Caco-2 (cell line): ENCODE measurements around the gene TTLL11. TPM values are rescaled to one million over a fixed set of nuclear protein-coding genes. Genes with fewer than 3 reads are reported as not detected.

Experiments
- BruUV-seq: library from RNA; stranded (reverse); fragments of 400-500 nt; replicated peaks from 2 replicates; lab custom pipeline; 2021; lab: Mats Ljungman, UMichigan
- CTCF ChIA-PET: fragments of 300-600 bp; sonication (Branson Sonifier 250); formaldehyde crosslinking; loops from one replicate; lab custom pipeline; 2022; ENCODE audit warnings: antibody characterized with exemption; lab: Charles Lee
- POLR2A ChIA-PET: fragments of 300-600 bp; sonication (Branson Sonifier 250); formaldehyde crosslinking; loops from one replicate; lab custom pipeline; 2022; ENCODE audit warnings: antibody characterized with exemption; lab: Charles Lee
- DNase-seq, 2 experiments: peaks; one replicate each; pipeline versions ENCODE4 v3.0.0 to v3.0.0-alpha.2; 2020 to 2022
- H3K27me3 ChIP-seq: replicated peaks from 2 replicates; pipeline ENCODE4 v1.6.0; 2011; ENCODE audit warnings: low read length; ENCODE audit not compliant: control insufficient read depth, insufficient read depth
- H3K36me3 ChIP-seq: 2 replicates; pipeline ENCODE4 v1.5.1; 2011; ENCODE audit warnings: low read length; ENCODE audit not compliant: control insufficient read depth, insufficient read depth
- H3K4me1 ChIP-seq: fragments of 250-450 bp; sonication (Bioruptor Pico); 2 replicates; pipeline ENCODE4 v1.5.1; 2020; ENCODE audit warnings: mild to moderate bottlenecking
- H3K4me3 ChIP-seq: 2 replicates; pipeline ENCODE4 v1.5.1; 2011; ENCODE audit warnings: low read depth, mild to moderate bottlenecking, control low read depth, low read length
- H3K9me3 ChIP-seq: fragments of 250-450 bp; sonication (Bioruptor Pico); 2 replicates; pipeline ENCODE4 v1.5.1; 2020; ENCODE audit warnings: mild to moderate bottlenecking, moderate library complexity
- H3K27ac Mint-ChIP-seq: one replicate; pipeline ENCODE4 v1.8.0; 2022; ENCODE audit warnings: mixed read lengths; ENCODE audit not compliant: unreplicated experiment
- H3K27me3 Mint-ChIP-seq: one replicate; pipeline ENCODE4 v1.8.0; 2022; ENCODE audit warnings: mixed read lengths; ENCODE audit not compliant: insufficient read depth, unreplicated experiment
- H3K36me3 Mint-ChIP-seq: one replicate; pipeline ENCODE4 v1.8.0; 2022; ENCODE audit warnings: mild to moderate bottlenecking, mixed read lengths; ENCODE audit not compliant: insufficient read depth, unreplicated experiment
- H3K4me1 Mint-ChIP-seq: one replicate; pipeline ENCODE4 v1.8.0; 2022; ENCODE audit warnings: low read depth, mixed read lengths; ENCODE audit not compliant: unreplicated experiment
- H3K4me3 Mint-ChIP-seq: one replicate; pipeline ENCODE4 v1.8.0; 2022; ENCODE audit warnings: mild to moderate bottlenecking, moderate library complexity, mixed read lengths; ENCODE audit not compliant: unreplicated experiment
- H3K9me3 Mint-ChIP-seq: one replicate; pipeline ENCODE4 v1.8.0; 2022; ENCODE audit warnings: mixed read lengths; ENCODE audit not compliant: unreplicated experiment
- intact Hi-C: fragments of 100-400 bp; cut with micrococcal nuclease; formaldehyde crosslinking; loops from one replicate; pipeline ENCODE4 v1.10.0; 2022; ENCODE audit not compliant: unreplicated experiment
- total RNA-seq: library from RNA; stranded (reverse); gene quantifications from 2 replicates; pipeline ENCODE4 v1.2.3, GENCODE V29; 2022
- TF ChIP-seq, protein P1 (sequence below), 2 experiments: fragments of 200-600 bp in 1 of 2; IDR thresholded peaks; 1 replicate in 1 of 2; 2 replicates in 1 of 2; pipeline versions ENCODE4 v1.5.1 to v1.8.0; 2011 to 2022; ENCODE audit warnings: antibody characterized with exemption in 1 of 2, control low read depth in 1 of 2, inconsistent platforms in 1 of 2, low read depth in 1 of 2, low read length in 1 of 2, mild to moderate bottlenecking in 1 of 2, moderate library complexity in 1 of 2; ENCODE audit not compliant: insufficient read depth in 1 of 2, severe bottlenecking in 1 of 2, unreplicated experiment in 1 of 2

Gene TTLL11
- total RNA-seq, 1 experiment from 2014 or later = 4.4 TPM

DNA sequence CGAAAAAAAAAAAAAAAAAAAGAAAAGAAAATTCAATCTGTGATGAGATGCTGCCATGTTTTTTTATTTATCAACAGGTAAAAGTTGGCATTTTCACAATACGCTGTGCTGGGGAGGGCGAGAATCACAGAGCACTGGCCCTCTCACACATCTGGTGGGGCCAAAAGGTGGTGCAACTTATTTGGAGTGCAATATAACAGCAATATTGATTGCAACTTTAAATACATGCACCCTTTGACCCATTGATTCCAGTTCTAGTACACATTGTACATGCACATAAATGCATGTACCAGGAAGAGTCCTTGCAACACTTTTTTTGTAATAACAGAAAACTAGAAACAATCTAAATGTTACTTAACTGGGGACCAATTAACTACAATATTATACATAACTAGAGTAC lies 282.6 kb downstream of the TTLL11 start:
- H3K4me1 ChIP-seq = peaks cover 4% of the 10 kb centered on the region; the same call in 1 of the 2 replicates
- Mint-ChIP-seq H3K27ac (no peak overlapping the region), H3K27me3 (no peaks in the 10 kb centered on the region), H3K36me3 (no peaks in the 10 kb centered on the region), H3K4me1 (no peaks in the 10 kb centered on the region), H3K9me3 (no peaks in the 10 kb centered on the region), H3K4me3 (no peak overlapping the region)
- no peaks in the 10 kb centered on the region for H3K36me3 ChIP-seq
- no peak overlapping the region for H3K4me3 ChIP-seq
- intact Hi-C loops = no loop called here
- ChIA-PET POLR2A (no interaction called here), CTCF (no interaction called here)
- TF ChIP-seq, protein P1, sequence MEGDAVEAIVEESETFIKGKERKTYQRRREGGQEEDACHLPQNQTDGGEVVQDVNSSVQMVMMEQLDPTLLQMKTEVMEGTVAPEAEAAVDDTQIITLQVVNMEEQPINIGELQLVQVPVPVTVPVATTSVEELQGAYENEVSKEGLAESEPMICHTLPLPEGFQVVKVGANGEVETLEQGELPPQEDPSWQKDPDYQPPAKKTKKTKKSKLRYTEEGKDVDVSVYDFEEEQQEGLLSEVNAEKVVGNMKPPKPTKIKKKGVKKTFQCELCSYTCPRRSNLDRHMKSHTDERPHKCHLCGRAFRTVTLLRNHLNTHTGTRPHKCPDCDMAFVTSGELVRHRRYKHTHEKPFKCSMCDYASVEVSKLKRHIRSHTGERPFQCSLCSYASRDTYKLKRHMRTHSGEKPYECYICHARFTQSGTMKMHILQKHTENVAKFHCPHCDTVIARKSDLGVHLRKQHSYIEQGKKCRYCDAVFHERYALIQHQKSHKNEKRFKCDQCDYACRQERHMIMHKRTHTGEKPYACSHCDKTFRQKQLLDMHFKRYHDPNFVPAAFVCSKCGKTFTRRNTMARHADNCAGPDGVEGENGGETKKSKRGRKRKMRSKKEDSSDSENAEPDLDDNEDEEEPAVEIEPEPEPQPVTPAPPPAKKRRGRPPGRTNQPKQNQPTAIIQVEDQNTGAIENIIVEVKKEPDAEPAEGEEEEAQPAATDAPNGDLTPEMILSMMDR (IDR thresholded peaks at IDR 0.05; ENCODE audit: insufficient read depth in 1 of 2, low read depth in 1 of 2, low read length in 1 of 2, severe bottlenecking in 1 of 2, unreplicated experiment in 1 of 2) = no peak
- no peak for DNase-seq
- no peaks in the 10 kb centered on the region for H3K27me3 ChIP-seq
- no TSS peak for BruUV-seq
- no peaks in the 10 kb centered on the region for H3K9me3 ChIP-seq

DNA sequence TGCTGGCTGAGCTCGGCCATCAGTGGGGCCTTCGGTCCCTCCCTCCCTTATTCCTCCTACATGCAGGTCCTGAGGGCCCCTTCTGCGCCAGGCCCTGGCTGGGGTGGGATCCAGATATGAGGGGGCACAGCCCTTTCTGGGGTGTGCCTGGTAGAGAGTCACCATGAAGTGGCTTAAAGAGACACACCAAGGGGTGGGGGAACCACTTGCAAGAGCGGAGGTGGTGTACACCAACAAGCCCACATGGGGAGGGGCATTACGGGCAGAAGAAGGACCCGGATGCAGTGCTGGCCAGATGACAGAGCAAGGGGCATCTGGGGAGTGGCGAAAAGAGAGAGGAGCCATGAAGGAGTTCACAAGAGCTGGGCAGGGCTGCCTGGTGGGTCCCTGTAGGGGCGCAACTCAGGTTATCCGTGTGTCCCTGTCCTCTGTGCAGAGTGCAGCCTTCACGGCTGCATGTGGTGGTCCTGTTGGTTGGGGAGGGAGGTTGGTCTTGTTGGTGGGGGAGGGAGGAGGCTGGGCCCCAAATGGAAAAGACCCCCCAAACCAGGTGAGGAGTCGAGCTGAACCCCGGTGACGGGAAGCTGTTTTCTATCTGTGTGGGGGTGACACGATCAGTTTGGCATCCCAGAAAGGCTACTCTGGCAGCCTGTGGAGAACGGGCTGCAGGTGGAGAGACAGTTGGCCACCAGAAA lies 283.6 kb downstream of the TTLL11 start:
- POLR2A ChIA-PET = no interaction called here
- intact Hi-C loops = no loop called here

DNA sequence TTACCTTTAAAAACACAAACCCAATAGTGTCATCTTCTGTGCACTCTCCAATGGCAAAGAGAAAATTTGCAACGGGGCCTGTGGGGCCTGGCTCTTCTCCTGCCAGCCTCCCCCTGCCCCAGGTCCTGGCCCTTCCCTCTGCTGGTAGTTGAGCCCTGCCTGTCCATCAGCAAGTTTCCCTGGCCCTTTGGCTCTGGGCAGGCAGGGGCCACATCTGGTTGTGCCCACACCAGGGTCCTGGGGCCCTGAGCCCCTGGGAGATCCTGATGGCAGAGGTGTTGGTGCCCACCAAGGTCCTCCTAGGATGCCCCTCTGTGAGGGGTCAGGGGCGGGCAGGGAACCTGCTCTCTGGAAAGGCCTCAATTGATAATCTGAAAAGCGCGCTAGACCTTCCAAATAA lies 284.3 kb downstream of the TTLL11 start:
- Histone ChIP-seq H3K27me3 (no peaks in the 10 kb centered on the region), H3K9me3 (no peaks in the 10 kb centered on the region), H3K4me3 (no peak overlapping the region), H3K36me3 (no peaks in the 10 kb centered on the region), H3K4me1 (no peaks in the 10 kb centered on the region)
- Mint-ChIP-seq H3K9me3 (no peaks in the 10 kb centered on the region), H3K4me1 (no peaks in the 10 kb centered on the region), H3K27ac (no peak overlapping the region), H3K36me3 (no peaks in the 10 kb centered on the region), H3K27me3 (no peaks in the 10 kb centered on the region), H3K4me3 (no peak overlapping the region)
- ChIA-PET POLR2A (no interaction called here), CTCF (no interaction called here)
- TF ChIP-seq, protein P1 (IDR thresholded peaks at IDR 0.05; ENCODE audit: insufficient read depth in 1 of 2, low read depth in 1 of 2, low read length in 1 of 2, severe bottlenecking in 1 of 2, unreplicated experiment in 1 of 2) = no peak
- DNase-seq = no peak
- no TSS peak for BruUV-seq
- intact Hi-C loops = no loop called here

More for the DNA sequence above, 283.6 kb downstream of the TTLL11 start:
- H3K9me3 Mint-ChIP-seq = no peaks in the 10 kb centered on the region
- Histone ChIP-seq H3K36me3 (no peaks in the 10 kb centered on the region), H3K4me1 (peaks cover 1% of the 10 kb centered on the region; the same call in 1 of the 2 replicates), H3K9me3 (no peaks in the 10 kb centered on the region), H3K27me3 (no peaks in the 10 kb centered on the region), H3K4me3 (no peak overlapping the region)
- H3K36me3 Mint-ChIP-seq = no peaks in the 10 kb centered on the region
- no peak for DNase-seq
- no peaks in the 10 kb centered on the region for H3K27me3 Mint-ChIP-seq
- H3K4me1 Mint-ChIP-seq = no peaks in the 10 kb centered on the region
- H3K4me3 Mint-ChIP-seq = no peak overlapping the region
- BruUV-seq = no TSS peak
- CTCF ChIA-PET = no interaction called here
- TF ChIP-seq, protein P1 (IDR thresholded peaks at IDR 0.05; ENCODE audit: insufficient read depth in 1 of 2, low read depth in 1 of 2, low read length in 1 of 2, severe bottlenecking in 1 of 2, unreplicated experiment in 1 of 2) = no peak
- H3K27ac Mint-ChIP-seq = no peak overlapping the region
